OCI-LY1 (cell line): ENCODE measurements around the gene PLK1.
"Not testable (repeated sequence)": the region's sequence is repeated elsewhere in the genome, so short reads cannot be mapped to it uniquely, and the experiment has no call there.

Source experiments
- H2AFZ ChIP-seq: fragments of 200-600 bp; sonication (generic), shearing (Covaris generic); 2 replicates; pipeline ENCODE4 v1.6.0; 2014; ENCODE audit warnings: antibody characterized with exemption, mild to moderate bottlenecking, low read length
- H3F3A ChIP-seq: fragments of 200-600 bp; sonication (generic), shearing (Covaris generic); 2 replicates; pipeline ENCODE4 v1.6.0; 2014; ENCODE audit warnings: mild to moderate bottlenecking, antibody characterized with exemption, low read length, moderate library complexity; ENCODE audit not compliant: insufficient read depth
- H3K27ac ChIP-seq: fragments of 200-600 bp; sonication (generic); 2 replicates; pipeline ENCODE4 v1.5.1; 2014; ENCODE audit warnings: low read length, mixed run types, mild to moderate bottlenecking, low read depth; ENCODE audit not compliant: poor library complexity, severe bottlenecking
- H3K27me3 ChIP-seq: fragments of 200-600 bp; sonication (generic); 2 replicates; pipeline ENCODE4 v1.6.0; 2014; ENCODE audit warnings: antibody characterized with exemption, mild to moderate bottlenecking, low read length, moderate library complexity; ENCODE audit not compliant: insufficient read depth
- H3K36me3 ChIP-seq: fragments of 200-600 bp; sonication (generic); 2 replicates; pipeline ENCODE4 v1.6.1; 2014; ENCODE audit warnings: mild to moderate bottlenecking, antibody characterized with exemption, low read length, moderate library complexity, mixed read lengths; ENCODE audit not compliant: insufficient read depth
- H3K4me1 ChIP-seq: fragments of 200-600 bp; sonication (generic); 2 replicates; pipeline ENCODE4 v1.5.1; 2014; ENCODE audit warnings: mild to moderate bottlenecking, low read length, moderate library complexity; ENCODE audit not compliant: insufficient read depth, severe bottlenecking
- H3K4me2 ChIP-seq: fragments of 200-600 bp; sonication (generic), shearing (Covaris generic); 2 replicates; pipeline ENCODE4 v1.6.1; 2014; ENCODE audit warnings: low read length
- H3K4me3 ChIP-seq: fragments of 200-600 bp; sonication (generic); 2 replicates; pipeline ENCODE4 v1.5.1; 2014; ENCODE audit warnings: low read length, low read depth, mild to moderate bottlenecking, mixed read lengths; ENCODE audit not compliant: poor library complexity, severe bottlenecking
- H3K79me2 ChIP-seq: fragments of 200-600 bp; shearing (Covaris generic); 2 replicates; pipeline ENCODE4 v1.6.1; 2016; ENCODE audit warnings: mixed run types, low read length, mixed read lengths; ENCODE audit not compliant: insufficient read depth
- H3K9ac ChIP-seq: fragments of 200-600 bp; sonication (generic), shearing (Covaris generic); 2 replicates; pipeline ENCODE4 v1.6.1; 2014; ENCODE audit warnings: mild to moderate bottlenecking, low read length, mixed read lengths
- H3K9me2 ChIP-seq: fragments of 200-600 bp; sonication (generic), shearing (Covaris generic); 2 replicates; pipeline ENCODE4 v1.6.1; 2014; ENCODE audit warnings: low read depth, mild to moderate bottlenecking, low read length, mixed read lengths
- H3K9me3 ChIP-seq: fragments of 200-600 bp; shearing (Covaris generic); 2 replicates; pipeline ENCODE4 v1.6.1; 2014; ENCODE audit warnings: low read length, mixed read lengths
- H4K20me1 ChIP-seq: fragments of 200-600 bp; sonication (generic), shearing (Covaris generic); 2 replicates; pipeline ENCODE4 v1.6.0; 2016; ENCODE audit warnings: mild to moderate bottlenecking, low read length; ENCODE audit not compliant: insufficient read depth
- EZH2 ChIP-seq: fragments of 200-600 bp; sonication (generic), shearing (Covaris generic); IDR thresholded peaks from 2 replicates; pipeline ENCODE4 v1.8.0; 2017; ENCODE audit warnings: borderline replicate concordance, mixed run types, mild to moderate bottlenecking, antibody characterized with exemption, low read length, moderate library complexity, mixed read lengths
- TF ChIP-seq, protein P1 (sequence below): fragments of 200-600 bp; sonication (generic), shearing (Covaris generic); IDR thresholded peaks from 2 replicates; pipeline ENCODE4 v1.5.1; 2017; ENCODE audit warnings: mild to moderate bottlenecking, antibody characterized with exemption, low read length, moderate library complexity, mixed read lengths

The PLK1 gene

DNA sequence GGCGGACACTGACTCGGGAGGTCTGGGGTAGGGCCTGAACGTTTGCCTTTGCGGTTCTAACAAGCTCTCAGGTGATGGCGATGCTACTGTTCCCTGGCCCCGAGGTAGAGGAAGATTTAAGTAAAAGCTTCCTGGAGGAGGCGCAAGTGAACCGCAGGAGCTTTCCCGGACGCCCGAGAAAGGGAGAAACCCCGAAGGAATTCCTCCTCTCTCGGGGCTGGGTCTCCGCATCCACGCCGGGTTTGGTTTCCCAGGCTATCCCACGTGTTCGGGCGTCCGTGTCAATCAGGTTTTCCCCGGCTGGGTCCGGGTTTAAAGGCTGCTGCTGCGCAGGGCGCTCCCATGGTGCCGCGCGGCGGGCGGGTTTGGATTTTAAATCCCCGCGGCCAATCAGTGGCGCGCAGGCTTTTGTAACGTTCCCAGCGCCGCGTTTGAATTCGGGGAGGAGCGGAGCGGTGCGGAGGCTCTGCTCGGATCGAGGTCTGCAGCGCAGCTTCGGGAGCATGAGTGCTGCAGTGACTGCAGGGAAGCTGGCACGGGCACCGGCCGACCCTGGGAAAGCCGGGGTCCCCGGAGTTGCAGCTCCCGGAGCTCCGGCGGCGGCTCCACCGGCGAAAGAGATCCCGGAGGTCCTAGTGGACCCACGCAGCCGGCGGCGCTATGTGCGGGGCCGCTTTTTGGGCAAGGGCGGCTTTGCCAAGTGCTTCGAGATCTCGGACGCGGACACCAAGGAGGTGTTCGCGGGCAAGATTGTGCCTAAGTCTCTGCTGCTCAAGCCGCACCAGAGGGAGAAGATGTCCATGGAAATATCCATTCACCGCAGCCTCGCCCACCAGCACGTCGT, at the start of gene PLK1:
Gene PLK1 (plus strand): TSS at position 460 of the 844 bp plus-strand sequence. CDS start 44 bp downstream, at position 504.
- H3K27me3 ChIP-seq: no peaks in the 10 kb centered on the region
- H3K79me2 ChIP-seq: peaks cover 29% of the 10 kb centered on the region
- H3K9ac ChIP-seq: peak within 1 kb of the TSS; percentile 83
- H3K27ac ChIP-seq: peak within 1 kb of the TSS; percentile 54
- peak within 1 kb of the TSS; percentile 76 for H3K4me3 ChIP-seq
- H3K9me2 ChIP-seq: no peaks in the 10 kb centered on the region
- H3K4me2 ChIP-seq: peak within 1 kb of the TSS; percentile 98
- H3F3A ChIP-seq: no peaks in the 10 kb centered on the region
- TF ChIP-seq, protein P1, sequence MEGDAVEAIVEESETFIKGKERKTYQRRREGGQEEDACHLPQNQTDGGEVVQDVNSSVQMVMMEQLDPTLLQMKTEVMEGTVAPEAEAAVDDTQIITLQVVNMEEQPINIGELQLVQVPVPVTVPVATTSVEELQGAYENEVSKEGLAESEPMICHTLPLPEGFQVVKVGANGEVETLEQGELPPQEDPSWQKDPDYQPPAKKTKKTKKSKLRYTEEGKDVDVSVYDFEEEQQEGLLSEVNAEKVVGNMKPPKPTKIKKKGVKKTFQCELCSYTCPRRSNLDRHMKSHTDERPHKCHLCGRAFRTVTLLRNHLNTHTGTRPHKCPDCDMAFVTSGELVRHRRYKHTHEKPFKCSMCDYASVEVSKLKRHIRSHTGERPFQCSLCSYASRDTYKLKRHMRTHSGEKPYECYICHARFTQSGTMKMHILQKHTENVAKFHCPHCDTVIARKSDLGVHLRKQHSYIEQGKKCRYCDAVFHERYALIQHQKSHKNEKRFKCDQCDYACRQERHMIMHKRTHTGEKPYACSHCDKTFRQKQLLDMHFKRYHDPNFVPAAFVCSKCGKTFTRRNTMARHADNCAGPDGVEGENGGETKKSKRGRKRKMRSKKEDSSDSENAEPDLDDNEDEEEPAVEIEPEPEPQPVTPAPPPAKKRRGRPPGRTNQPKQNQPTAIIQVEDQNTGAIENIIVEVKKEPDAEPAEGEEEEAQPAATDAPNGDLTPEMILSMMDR: peak; percentile 58
- no peak for TF ChIP-seq EZH2
- H3K4me1 ChIP-seq: peaks cover 27% of the 10 kb centered on the region
- no peaks in the 10 kb centered on the region for H3K9me3 ChIP-seq
- peaks cover 43% of the 10 kb centered on the region for H3K36me3 ChIP-seq
- no peak within 1 kb of the TSS for H2AFZ ChIP-seq
- H4K20me1 ChIP-seq: no peaks in the 10 kb centered on the region

DNA sequence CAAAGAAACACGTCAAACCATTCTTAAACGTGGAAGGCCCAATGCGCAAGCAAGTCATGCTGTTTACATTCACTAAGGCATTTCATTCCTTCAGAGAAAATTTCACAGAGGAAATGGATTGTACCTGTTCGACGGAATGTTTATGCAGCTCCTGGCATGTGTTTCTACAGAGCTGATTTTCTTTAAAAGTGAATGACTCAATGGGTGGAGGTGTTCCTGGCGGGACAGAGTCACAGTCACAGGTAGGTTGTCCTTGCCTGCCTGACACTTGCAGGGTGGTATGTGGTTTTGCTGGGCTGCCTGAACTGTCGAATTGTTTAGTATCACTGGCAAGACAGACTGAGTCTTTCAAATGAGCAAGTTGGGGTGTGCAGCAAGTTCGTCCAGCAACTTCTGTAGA, 49.2 kb upstream of the PLK1 start:
- TF ChIP-seq EZH2: no peak
- TF ChIP-seq, protein P1: no peak
- H3K36me3 ChIP-seq: peaks cover 73% of the 10 kb centered on the region

DNA sequence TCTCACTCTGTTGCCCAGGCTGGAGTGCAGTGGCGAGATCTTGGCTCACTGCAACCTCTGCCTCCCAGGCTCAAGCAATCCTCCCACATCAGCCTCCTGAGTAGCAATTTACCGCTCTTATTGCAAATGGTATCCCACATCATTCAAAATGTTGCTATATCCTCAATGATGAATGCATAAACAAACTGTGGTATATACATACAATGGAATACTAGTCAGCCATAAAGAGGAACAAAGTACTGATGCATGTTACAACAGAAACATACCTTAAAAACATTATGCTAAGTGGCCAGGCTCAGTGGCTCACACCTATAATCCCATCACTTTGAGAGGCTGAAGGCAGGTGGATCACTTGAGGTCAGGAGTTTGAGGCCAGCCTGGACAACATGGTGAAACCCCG, 46.8 kb upstream of the PLK1 start:
- not testable (repeated sequence) for H3K27me3 ChIP-seq, H3K4me3 ChIP-seq, H3K9me2 ChIP-seq, H3K9me3 ChIP-seq, H3K27ac ChIP-seq, H3K79me2 ChIP-seq, H3K4me2 ChIP-seq, H3F3A ChIP-seq, H2AFZ ChIP-seq, H4K20me1 ChIP-seq, H3K9ac ChIP-seq, H3K4me1 ChIP-seq
- peaks cover 76% of the 10 kb centered on the region for H3K36me3 ChIP-seq

More for the DNA sequence above, 49.2 kb upstream of the PLK1 start:
- no peaks in the 10 kb centered on the region for H3K4me1 ChIP-seq
- H3K27me3 ChIP-seq: no peaks in the 10 kb centered on the region
- H3F3A ChIP-seq: no peaks in the 10 kb centered on the region
- H2AFZ ChIP-seq: no peak overlapping the region
- no peak overlapping the region for H3K27ac ChIP-seq
- no peak overlapping the region for H3K4me2 ChIP-seq
- no peaks in the 10 kb centered on the region for H4K20me1 ChIP-seq
- no peak overlapping the region for H3K4me3 ChIP-seq
- H3K79me2 ChIP-seq: peaks cover 4% of the 10 kb centered on the region; the same call in 1 of the 2 replicates
- H3K9ac ChIP-seq: no peak overlapping the region
- H3K9me2 ChIP-seq: no peaks in the 10 kb centered on the region
- no peaks in the 10 kb centered on the region for H3K9me3 ChIP-seq
